IMR-90 (cell line): ENCODE measurements around the gene KL.

Source experiments
- CTCF ChIP-seq: conservative IDR thresholded peaks from 2 replicates; pipeline ENCODE4 v1.5.1; 2012; ENCODE audit warnings: mild to moderate bottlenecking, low read depth, low read length, improper control_type of control experiment
- POLR2A ChIP-seq: IDR thresholded peaks from 2 replicates; pipeline ENCODE4 v1.6.1; 2012; ENCODE audit warnings: mild to moderate bottlenecking, low read depth, low read length

- no peak for TF ChIP-seq POLR2A
- no peak for TF ChIP-seq CTCF
Measured at GRCh38 chr13:32967584-32968182, 48.5 kb upstream of the KL start.
